Pancreas (tissue), 10 donors: ENCODE data around the gene CDK5. TPM values are rescaled to one million over a fixed set of nuclear protein-coding genes. Genes with fewer than 3 reads are reported as not detected.
"Not testable (repeated sequence)": the region's sequence is repeated elsewhere in the genome, so short reads cannot be mapped to it uniquely, and the experiment has no call there.

ENCODE experiments used
- ATAC-seq, 4 donors: fragments of 200-7000 bp; cut with Tn5 transposase; one replicate each; pipeline versions ENCODE4 v1.8.0 to v1.9.1; 2020; ENCODE audit warnings: mild to moderate bottlenecking in 4 of 4, moderate library complexity in 4 of 4
- DNase-seq, 6 donors: peaks; one replicate each; pipeline ENCODE4 v3.0.0-alpha.2; 2020
- FAIRE-seq: peaks from 2 replicates; lab custom pipeline; 2012; peaks lifted over from hg19 to GRCh38; lab: Jason Lieb, UNC
- H3K27ac ChIP-seq, 4 donors: fragments of 200-600 bp; sonication (generic); 1 replicate in 3 of 4; 2 replicates in 1 of 4; pipeline versions ENCODE4 v1.5.0 to v1.8.0; 2020
- H3K27me3 ChIP-seq, 4 donors: fragments of 200-600 bp; one replicate each; pipeline ENCODE4 v1.8.0; 2021
- H3K36me3 ChIP-seq, 3 donors: fragments of 200-600 bp; sonication (generic) in 1 of 3; one replicate each; pipeline versions ENCODE4 v1.5.0 to v1.8.0; 2020 to 2021
- H3K4me1 ChIP-seq, 3 donors: fragments of 200-600 bp; one replicate each; pipeline ENCODE4 v1.8.0; 2021
- H3K4me3 ChIP-seq, 4 donors: fragments of 200-600 bp; sonication (generic) in 2 of 4; one replicate each; pipeline versions ENCODE4 v1.5.0 to v1.8.0; 2020 to 2021
- H3K9me3 ChIP-seq, 4 donors: fragments of 200-600 bp; one replicate each; pipeline ENCODE4 v1.8.0; 2021
- WGBS, 2 donors: extraction: QIAGEN DNeasy Blood & Tissue Kit; methylation state at CpG; one replicate each; pipeline ENCODE4 v1.1.7; 2013; 5-methylcytosine and 5-hydroxymethylcytosine counted together
- intact Hi-C, 3 donors: fragments of 100-400 bp; cut with DNase I; formaldehyde crosslinking; loops; one replicate each; pipeline versions ENCODE4 v1.11.1 to v1.14.2; 2022
- polyA plus RNA-seq, 2 donors: library from polyadenylated mRNA; stranded (reverse); fragments of 200-250 nt; gene quantifications; one replicate each; pipeline ENCODE4 v1.2.3, GENCODE V29; 2013
- total RNA-seq, 6 donors: library from RNA; stranded (reverse); fragmentation: NEBNext Ultra II Directional in 4 of 6; extraction: Animal tissue kit (Norgen Biotek cat#: 25700) in 4 of 6; gene quantifications; one replicate each; pipeline versions ENCODE4 v1.2.1 to v1.2.4, GENCODE V29; 2021 to 2023
- TF ChIP-seq, protein P1 (sequence below), 4 donors: fragments of 200-600 bp; sonication (generic) in 3 of 4; IDR thresholded peaks; one replicate each; pipeline versions ENCODE4 v1.5.0 to v1.8.0; 2021; ENCODE audit warnings: antibody characterized with exemption in 4 of 4
- donor health status: healthy with polysubstance abuse.
- donor health status: DM: no; HTN: no; CAD: no; lungs with moderate emphysema.
- donor health status: DM: no; HTN: no; CAD: no.
- donor health status: control.
- donor health status: control.
- donor health status: Bipolar disorder and iron deficiency.
- donor health status: DM: yes; HTN: yes; CAD: no.
- donor health status: DM: no; HTN: no; CAD: no.
- donor health status: DM: no; HTN: no; CAD: no.
- donor health status: DM: yes; HTN: yes; CAD: no.

CDK5 gene
- total and polyA plus RNA-seq, 8 donors = 3.7 to 7.8 (median 4.8) TPM

DNA sequence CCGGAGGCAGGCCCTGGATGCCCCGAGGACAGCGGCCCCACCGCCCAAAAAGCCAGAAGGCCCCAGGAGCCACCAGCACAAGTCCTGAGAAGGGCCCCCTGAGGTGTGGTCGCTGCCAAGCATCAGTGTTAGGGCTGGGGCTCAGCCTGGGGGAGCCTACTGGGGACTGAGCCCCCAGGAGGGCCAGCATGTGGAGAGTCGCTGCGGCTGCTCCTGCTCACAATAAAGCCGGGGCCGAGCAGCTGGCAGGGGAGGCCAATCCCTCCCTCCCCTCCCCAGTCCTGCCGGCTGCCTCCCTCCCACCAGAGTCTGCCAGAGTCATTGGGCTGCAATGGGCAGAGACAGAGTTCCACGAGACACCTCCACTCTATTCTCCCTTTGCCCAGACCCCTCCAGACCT, 12.4 kb downstream of the CDK5 start:
- no peaks in the 10 kb centered on the region for H3K27me3 ChIP-seq
- H3K36me3 ChIP-seq = no peaks in the 10 kb centered on the region
- ATAC-seq (no peak), FAIRE-seq (no peak), DNase-seq (peak in 2 of 6 donors; percentile 11 to 59)
- TF ChIP-seq, protein P1, sequence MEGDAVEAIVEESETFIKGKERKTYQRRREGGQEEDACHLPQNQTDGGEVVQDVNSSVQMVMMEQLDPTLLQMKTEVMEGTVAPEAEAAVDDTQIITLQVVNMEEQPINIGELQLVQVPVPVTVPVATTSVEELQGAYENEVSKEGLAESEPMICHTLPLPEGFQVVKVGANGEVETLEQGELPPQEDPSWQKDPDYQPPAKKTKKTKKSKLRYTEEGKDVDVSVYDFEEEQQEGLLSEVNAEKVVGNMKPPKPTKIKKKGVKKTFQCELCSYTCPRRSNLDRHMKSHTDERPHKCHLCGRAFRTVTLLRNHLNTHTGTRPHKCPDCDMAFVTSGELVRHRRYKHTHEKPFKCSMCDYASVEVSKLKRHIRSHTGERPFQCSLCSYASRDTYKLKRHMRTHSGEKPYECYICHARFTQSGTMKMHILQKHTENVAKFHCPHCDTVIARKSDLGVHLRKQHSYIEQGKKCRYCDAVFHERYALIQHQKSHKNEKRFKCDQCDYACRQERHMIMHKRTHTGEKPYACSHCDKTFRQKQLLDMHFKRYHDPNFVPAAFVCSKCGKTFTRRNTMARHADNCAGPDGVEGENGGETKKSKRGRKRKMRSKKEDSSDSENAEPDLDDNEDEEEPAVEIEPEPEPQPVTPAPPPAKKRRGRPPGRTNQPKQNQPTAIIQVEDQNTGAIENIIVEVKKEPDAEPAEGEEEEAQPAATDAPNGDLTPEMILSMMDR (IDR thresholded peaks at IDR 0.05) = no peak
- intact Hi-C loops = no loop called here
- no peak overlapping the region for H3K27ac ChIP-seq
- WGBS, 2 donors = 88 to 98% methylated on average over 9 to 11 of the region's 11 CpGs
- H3K9me3 ChIP-seq = no peaks in the 10 kb centered on the region
- no peak overlapping the region for H3K4me3 ChIP-seq
- no peaks in the 10 kb centered on the region for H3K4me1 ChIP-seq

DNA sequence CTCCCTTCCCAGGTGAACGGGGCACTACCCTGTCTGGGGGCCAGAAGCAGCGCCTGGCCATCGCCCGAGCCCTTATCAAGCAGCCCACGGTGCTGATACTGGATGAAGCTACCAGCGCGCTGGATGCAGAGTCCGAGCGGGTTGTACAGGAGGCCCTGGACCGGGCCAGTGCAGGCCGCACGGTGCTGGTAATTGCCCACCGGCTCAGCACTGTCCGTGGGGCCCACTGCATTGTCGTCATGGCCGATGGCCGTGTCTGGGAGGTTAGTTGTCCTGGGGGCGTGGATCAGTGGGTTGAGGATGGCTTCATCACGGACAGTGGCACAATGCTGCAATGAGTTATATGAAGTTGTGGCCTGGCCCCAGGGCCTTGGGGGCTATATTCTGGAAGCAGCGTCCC, 13.7 kb downstream of the CDK5 start:
- intact Hi-C loops = no loop called here
- no peak overlapping the region for H3K4me3 ChIP-seq
- WGBS, 2 donors = 94% methylated on average over 20 of the region's 20 CpGs
- TF ChIP-seq, protein P1 (IDR thresholded peaks at IDR 0.05) = no peak
- H3K36me3 ChIP-seq = no peaks in the 10 kb centered on the region
- no peak for FAIRE-seq
- ATAC-seq = no peak
- no peaks in the 10 kb centered on the region for H3K27me3 ChIP-seq
- peaks cover 0 to 7% (median 0%) of the 10 kb centered on the region in 3 donors for H3K4me1 ChIP-seq
- no peaks in the 10 kb centered on the region for H3K9me3 ChIP-seq
- no peak overlapping the region for H3K27ac ChIP-seq
- peak in 2 of 6 donors; percentile 12 to 51 for DNase-seq

DNA sequence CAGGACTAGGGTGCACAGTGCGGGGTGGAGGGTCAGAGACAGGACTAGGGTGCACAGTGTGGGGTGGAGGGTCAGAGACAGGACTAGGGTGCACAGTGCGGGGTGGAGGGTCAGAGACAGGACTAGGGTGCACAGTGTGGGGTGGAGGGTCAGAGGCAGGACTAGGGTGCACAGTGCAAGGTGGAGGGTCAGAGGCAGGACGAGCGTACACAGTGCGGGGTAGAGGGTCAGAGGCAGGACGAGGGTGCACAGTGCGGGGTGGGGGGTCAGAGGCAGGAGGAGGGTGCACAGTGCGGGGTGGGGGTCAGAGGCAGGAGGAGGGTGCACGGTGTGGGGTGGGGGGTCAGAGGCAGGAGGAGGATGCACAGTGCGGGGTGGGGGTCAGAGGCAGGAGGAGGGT, 14.2 kb downstream of the CDK5 start:
- H3K9me3 ChIP-seq, FAIRE-seq, H3K4me3 ChIP-seq, H3K27ac ChIP-seq, H3K27me3 ChIP-seq, intact Hi-C loops, H3K4me1 ChIP-seq, H3K36me3 ChIP-seq, ATAC-seq: not testable (repeated sequence)
- WGBS, 2 donors = 84 to 94% methylated on average over 8 to 10 of the region's 10 CpGs
- peak in 1 of 6 donors; percentile 55 for DNase-seq

DNA sequence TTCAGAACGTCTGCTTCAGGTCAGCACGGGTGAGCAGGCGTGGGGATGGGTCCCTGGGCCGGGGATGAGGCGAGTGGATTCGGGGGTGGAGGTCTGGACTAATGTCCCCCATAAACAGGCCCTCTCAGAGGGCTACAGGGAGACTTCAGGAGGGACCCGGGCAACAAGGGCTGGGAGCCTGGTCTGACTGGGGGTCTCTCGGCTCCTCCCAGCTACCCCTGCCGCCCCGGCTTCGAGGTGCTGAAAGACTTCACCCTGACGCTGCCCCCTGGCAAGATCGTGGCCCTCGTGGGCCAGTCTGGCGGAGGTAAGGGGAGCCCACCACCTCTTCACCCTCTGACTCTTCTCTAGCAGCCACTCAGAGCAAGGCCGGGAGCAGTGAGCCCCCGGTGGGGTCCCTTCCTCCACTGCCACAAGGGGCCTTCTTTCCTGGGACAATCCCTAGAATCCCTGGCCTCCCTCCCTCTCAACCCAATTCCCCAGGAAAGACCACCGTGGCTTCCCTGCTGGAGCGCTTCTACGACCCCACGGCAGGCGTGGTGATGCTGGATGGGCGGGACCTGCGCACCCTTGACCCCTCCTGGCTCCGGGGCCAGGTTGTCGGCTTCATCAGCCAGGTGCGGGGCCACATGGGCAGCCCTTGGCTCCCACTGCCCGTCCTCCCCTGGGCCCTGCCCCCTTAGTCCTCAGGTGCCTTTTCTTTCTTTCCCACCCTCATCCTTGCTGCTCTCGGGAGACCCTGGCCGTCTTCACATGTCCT, 16.9 kb downstream of the CDK5 start:
- Histone ChIP-seq H3K9me3 (no peaks in the 10 kb centered on the region), H3K36me3 (peaks cover 0 to 15% (median 0%) of the 10 kb centered on the region in 3 donors), H3K27me3 (no peaks in the 10 kb centered on the region), H3K27ac (no peak overlapping the region), H3K4me1 (peaks cover 0 to 7% (median 0%) of the 10 kb centered on the region in 3 donors), H3K4me3 (no peak overlapping the region)
- TF ChIP-seq, protein P1 (IDR thresholded peaks at IDR 0.05) = no peak
- DNase-seq (peak in 1 of 6 donors; percentile 68), ATAC-seq (no peak), FAIRE-seq (no peak)
- intact Hi-C loops = no loop called here
- 91 to 95% methylated on average over 22 to 30 of the region's 30 CpGs for WGBS, 2 donors

DNA sequence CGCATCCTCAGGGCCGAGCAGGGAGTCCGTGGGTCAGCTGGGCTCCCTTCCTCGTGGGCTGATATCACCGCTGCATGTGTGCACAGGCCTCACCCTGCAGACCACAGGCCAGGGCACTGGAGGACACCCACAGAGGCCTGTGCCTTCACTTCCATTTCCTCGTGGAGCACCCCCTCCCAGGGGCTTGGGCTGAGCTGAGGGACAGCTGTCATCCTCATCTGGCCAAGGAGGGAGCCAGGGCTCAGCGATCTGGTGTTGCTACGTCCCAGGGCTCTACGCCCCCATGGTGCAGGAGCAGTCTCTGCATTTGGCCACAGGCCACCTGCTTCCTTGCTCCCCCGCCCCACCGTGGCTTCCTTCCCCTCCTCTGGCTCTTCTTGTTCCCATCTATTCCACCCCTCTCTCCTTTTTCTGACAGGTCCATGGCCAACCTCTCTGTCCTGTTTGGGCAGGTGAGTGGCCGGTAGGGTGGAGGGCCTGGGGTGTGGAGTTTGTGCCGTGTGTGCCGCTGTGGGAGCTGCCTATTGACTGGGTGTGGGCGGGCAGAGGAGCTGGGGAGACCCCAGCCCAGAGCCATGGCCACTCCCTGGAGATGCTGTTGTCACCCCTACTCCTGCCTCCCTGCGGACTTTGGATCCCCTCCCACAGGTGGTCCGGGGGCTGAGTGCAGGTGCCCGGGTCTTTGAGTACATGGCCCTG, 17.7 kb downstream of the CDK5 start:
- peak in 1 of 4 donors; percentile 23 for ATAC-seq
- no peak overlapping the region for H3K27ac ChIP-seq

More for the DNA sequence above, 17.7 kb downstream of the CDK5 start:
- WGBS, 2 donors = 81 to 87% methylated on average over 17 to 18 of the region's 18 CpGs
- Histone ChIP-seq H3K4me3 (no peak overlapping the region), H3K4me1 (peaks cover 0 to 7% (median 0%) of the 10 kb centered on the region in 3 donors), H3K9me3 (no peaks in the 10 kb centered on the region), H3K36me3 (peaks cover 0 to 16% (median 0%) of the 10 kb centered on the region in 3 donors), H3K27me3 (no peaks in the 10 kb centered on the region)
- intact Hi-C loops = no loop called here
- no peak for FAIRE-seq
- TF ChIP-seq, protein P1 (IDR thresholded peaks at IDR 0.05) = no peak
- no peak for DNase-seq
